HCT116 (cell line): Measurements from ENCODE around the gene METTL3.

Experiments
- CBX3 ChIP-seq: IDR thresholded peaks from 2 replicates; pipeline ENCODE4 v1.6.1; 2012; ENCODE audit warnings: low read depth
- CEBPB ChIP-seq: IDR thresholded peaks from 2 replicates; pipeline ENCODE4 v1.6.1; 2012; ENCODE audit warnings: low read depth
- EZH2 ChIP-seq: fragments of 200-600 bp; sonication (generic); IDR thresholded peaks from 2 replicates; pipeline ENCODE4 v1.6.1; 2017; ENCODE audit warnings: antibody characterized with exemption, mixed run types
- JUND ChIP-seq: IDR thresholded peaks from 2 replicates; pipeline ENCODE4 v1.6.1; 2012
- POLR2A ChIP-seq: IDR thresholded peaks from 2 replicates; pipeline ENCODE4 v1.7.0; 2011; ENCODE audit warnings: borderline replicate concordance; ENCODE audit not compliant: insufficient read depth, insufficient read length; ENCODE audit errors: extremely low read depth
- POLR2AphosphoS5 ChIP-seq: IDR thresholded peaks from 2 replicates; pipeline ENCODE4 v1.6.1; 2011; ENCODE audit warnings: mild to moderate bottlenecking, low read depth, low read length, moderate library complexity
- RAD21 ChIP-seq: IDR thresholded peaks from 2 replicates; pipeline ENCODE4 v1.6.1; 2012; ENCODE audit warnings: low read depth, mild to moderate bottlenecking
- SP1 ChIP-seq: IDR thresholded peaks from 2 replicates; pipeline ENCODE4 v1.6.1; 2012; ENCODE audit warnings: low read depth
- YY1 ChIP-seq: IDR thresholded peaks from 2 replicates; pipeline ENCODE4 v1.6.1; 2011; ENCODE audit warnings: low read length, low read depth, moderate library complexity, mild to moderate bottlenecking; ENCODE audit not compliant: insufficient replicate concordance; ENCODE audit errors: extremely low read depth
- ZFX ChIP-seq: fragments of 450-650 bp; IDR thresholded peaks from 2 replicates; pipeline ENCODE4 v1.6.1; 2017
- ZNF274 ChIP-seq: fragments of 200-500 bp; sonication (Bioruptor generic); IDR thresholded peaks from 2 replicates; pipeline ENCODE4 v1.6.1; 2014; ENCODE audit warnings: mild to moderate bottlenecking, low read depth, low read length, inconsistent platforms
- TF ChIP-seq, protein P1 (sequence below), 3 experiments: fragments of 200-600 bp in 1 of 3; sonication (generic) in 1 of 3; IDR thresholded peaks in 2 of 3; conservative IDR thresholded peaks in 1 of 3; 2 replicates each; pipeline ENCODE4 v1.5.1; 2012 to 2017; ENCODE audit warnings: low read depth in 2 of 3, low read length in 2 of 3, antibody characterized with exemption in 1 of 3, borderline replicate concordance in 1 of 3, control low read depth in 1 of 3, mild to moderate bottlenecking in 1 of 3, mixed read lengths in 1 of 3, mixed run types in 1 of 3, moderate library complexity in 1 of 3; ENCODE audit not compliant: insufficient read depth in 1 of 3
- TF ChIP-seq, protein P2 (sequence below): IDR thresholded peaks from 2 replicates; pipeline ENCODE4 v1.6.1; 2012

DNA sequence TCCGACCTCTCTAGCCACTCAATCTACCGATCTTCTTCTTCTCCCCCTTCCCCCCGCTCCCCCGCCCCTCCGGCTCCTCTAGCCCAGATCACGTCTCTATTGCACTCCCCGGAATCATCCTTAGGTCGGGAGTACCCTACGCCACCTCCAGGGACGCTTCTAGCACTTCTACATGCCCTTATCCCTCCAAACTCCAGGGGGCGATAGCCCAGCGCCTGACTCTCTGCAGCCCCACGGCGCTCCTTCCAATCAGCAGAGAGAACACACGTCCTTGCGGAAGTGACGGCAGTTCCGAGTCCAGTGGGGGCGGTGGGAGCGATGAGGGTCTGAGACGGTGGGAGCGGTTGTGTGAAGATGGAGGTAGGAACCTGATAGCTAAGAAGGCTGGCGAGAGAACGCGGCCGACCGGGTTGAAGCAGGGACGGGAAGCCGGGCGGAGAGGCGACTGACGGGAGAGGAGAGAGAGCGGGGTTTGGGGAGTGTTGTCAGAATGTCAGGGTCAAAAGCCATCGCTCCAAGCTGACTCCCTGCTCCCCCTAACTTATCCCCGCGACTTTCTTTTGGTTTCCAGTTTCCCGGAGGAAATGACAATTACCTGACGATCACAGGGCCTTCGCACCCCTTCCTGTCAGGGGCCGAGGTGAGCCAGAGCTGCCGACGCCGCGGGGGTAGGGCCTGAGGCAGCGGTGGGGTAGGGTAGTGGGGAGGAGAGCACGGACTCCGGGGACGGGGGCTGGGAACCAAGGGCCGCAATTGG lies 34.0 kb downstream of the METTL3 start, which contains the start of the genes RAB2B and TOX4:
- TF ChIP-seq ZNF274: no peak
- TF ChIP-seq, protein P1, sequence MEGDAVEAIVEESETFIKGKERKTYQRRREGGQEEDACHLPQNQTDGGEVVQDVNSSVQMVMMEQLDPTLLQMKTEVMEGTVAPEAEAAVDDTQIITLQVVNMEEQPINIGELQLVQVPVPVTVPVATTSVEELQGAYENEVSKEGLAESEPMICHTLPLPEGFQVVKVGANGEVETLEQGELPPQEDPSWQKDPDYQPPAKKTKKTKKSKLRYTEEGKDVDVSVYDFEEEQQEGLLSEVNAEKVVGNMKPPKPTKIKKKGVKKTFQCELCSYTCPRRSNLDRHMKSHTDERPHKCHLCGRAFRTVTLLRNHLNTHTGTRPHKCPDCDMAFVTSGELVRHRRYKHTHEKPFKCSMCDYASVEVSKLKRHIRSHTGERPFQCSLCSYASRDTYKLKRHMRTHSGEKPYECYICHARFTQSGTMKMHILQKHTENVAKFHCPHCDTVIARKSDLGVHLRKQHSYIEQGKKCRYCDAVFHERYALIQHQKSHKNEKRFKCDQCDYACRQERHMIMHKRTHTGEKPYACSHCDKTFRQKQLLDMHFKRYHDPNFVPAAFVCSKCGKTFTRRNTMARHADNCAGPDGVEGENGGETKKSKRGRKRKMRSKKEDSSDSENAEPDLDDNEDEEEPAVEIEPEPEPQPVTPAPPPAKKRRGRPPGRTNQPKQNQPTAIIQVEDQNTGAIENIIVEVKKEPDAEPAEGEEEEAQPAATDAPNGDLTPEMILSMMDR (IDR thresholded peaks at IDR 0.05 in 2 of 3, conservative IDR thresholded peaks at IDR 0.05 in 1 of 3; ENCODE audit: borderline replicate concordance in 1 of 3, insufficient read depth in 1 of 3, low read depth in 2 of 3, low read length in 2 of 3): peak; percentile 78 to 99 (median 88)
- TF ChIP-seq EZH2: no peak
- TF ChIP-seq POLR2A: no peak
- TF ChIP-seq CBX3: 0 out of 2 replicates have a peak, but pooled peaks have one; percentile 44
- TF ChIP-seq RAD21: no peak
- peak; percentile 18; the same call in 1 of the 2 replicates for TF ChIP-seq ZFX
- TF ChIP-seq, protein P2, sequence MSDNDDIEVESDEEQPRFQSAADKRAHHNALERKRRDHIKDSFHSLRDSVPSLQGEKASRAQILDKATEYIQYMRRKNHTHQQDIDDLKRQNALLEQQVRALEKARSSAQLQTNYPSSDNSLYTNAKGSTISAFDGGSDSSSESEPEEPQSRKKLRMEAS: no peak
- TF ChIP-seq SP1: peak; percentile 69
- TF ChIP-seq CEBPB: no peak
- no peak for TF ChIP-seq JUND
- TF ChIP-seq POLR2AphosphoS5: peak; percentile 73
- TF ChIP-seq YY1: peak; percentile 63
